ENCODE results near the gene LMO2.

LMO2 gene

DNA sequence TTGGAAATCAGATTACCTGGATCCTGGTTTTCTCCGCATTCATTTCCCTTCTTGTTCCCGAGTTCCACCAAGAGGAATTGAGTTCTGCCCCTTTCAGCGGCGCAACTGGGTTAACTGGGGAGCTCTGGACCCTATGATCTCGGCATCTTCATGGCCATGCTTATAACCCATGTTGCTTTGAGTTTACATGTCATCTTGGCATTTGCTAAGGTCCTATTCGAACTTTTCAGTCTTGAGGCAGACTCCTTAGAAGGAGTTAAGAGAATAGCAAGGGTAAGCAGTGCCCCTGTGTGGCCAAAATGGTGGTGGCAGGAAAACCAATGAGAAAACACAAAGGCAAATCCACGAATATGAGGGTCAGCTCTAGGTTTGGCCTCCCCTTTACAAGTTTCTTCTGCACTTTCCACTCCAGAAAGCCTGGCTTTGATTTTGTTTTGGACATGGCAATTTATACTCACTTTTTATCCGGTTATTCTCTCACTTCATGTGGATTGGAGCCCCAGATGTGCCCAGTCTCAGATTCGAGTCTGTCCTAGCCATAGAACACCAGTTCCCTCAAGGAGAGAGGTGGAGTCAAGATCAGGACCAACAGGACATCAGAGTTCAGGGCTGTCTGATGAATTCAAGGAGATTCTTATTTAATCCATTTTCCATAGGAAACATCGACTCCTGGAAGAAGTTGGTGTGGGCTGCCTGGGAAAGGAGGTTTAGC lies 62.3 kb downstream of the LMO2 start:
- Histone ChIP-seq H3F3A (ENCODE audit: insufficient read depth, low read length) (no peaks in the 10 kb centered on the region), H3K4me1 (ENCODE audit: low read length) (no peaks in the 10 kb centered on the region), H3K27ac (ENCODE audit: low read length) (no peak overlapping the region), H3K4me3 (ENCODE audit: low read length) (peak overlapping the region; percentile 60), H3K9me3 (replicated peaks; ENCODE audit: insufficient read depth, low read length) (no peaks in the 10 kb centered on the region), H3K9me2 (replicated peaks; ENCODE audit: insufficient read depth, low read length) (no peaks in the 10 kb centered on the region), H4K20me1 (ENCODE audit: insufficient read depth, low read length) (no peaks in the 10 kb centered on the region), H3K36me3 (replicated peaks; ENCODE audit: insufficient read depth, low read length) (no peaks in the 10 kb centered on the region), H3K27me3 (replicated peaks; ENCODE audit: insufficient read depth, low read length) (peaks cover 16% of the 10 kb centered on the region), H3K79me2 (ENCODE audit: low read length) (no peaks in the 10 kb centered on the region), H2AFZ (ENCODE audit: low read length) (peak overlapping the region; percentile 84), H3K9ac (ENCODE audit: low read length) (peak overlapping the region; percentile 0; the same call in 1 of the 2 replicates), H3K4me2 (ENCODE audit: low read depth, low read length) (peak overlapping the region; percentile 84)
- peak; percentile 76 for DNase-seq
- TF ChIP-seq, protein P1, sequence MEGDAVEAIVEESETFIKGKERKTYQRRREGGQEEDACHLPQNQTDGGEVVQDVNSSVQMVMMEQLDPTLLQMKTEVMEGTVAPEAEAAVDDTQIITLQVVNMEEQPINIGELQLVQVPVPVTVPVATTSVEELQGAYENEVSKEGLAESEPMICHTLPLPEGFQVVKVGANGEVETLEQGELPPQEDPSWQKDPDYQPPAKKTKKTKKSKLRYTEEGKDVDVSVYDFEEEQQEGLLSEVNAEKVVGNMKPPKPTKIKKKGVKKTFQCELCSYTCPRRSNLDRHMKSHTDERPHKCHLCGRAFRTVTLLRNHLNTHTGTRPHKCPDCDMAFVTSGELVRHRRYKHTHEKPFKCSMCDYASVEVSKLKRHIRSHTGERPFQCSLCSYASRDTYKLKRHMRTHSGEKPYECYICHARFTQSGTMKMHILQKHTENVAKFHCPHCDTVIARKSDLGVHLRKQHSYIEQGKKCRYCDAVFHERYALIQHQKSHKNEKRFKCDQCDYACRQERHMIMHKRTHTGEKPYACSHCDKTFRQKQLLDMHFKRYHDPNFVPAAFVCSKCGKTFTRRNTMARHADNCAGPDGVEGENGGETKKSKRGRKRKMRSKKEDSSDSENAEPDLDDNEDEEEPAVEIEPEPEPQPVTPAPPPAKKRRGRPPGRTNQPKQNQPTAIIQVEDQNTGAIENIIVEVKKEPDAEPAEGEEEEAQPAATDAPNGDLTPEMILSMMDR (IDR thresholded peaks at IDR 0.05; ENCODE audit: low read length): peak; percentile 86
- TF ChIP-seq EZH2 (optimal IDR thresholded peaks at IDR 0.05; ENCODE audit: low read depth, low read length): no peak
- TF ChIP-seq EZH2phosphoT487 (IDR thresholded peaks at IDR 0.05; ENCODE audit: low read length): no peak

DNA sequence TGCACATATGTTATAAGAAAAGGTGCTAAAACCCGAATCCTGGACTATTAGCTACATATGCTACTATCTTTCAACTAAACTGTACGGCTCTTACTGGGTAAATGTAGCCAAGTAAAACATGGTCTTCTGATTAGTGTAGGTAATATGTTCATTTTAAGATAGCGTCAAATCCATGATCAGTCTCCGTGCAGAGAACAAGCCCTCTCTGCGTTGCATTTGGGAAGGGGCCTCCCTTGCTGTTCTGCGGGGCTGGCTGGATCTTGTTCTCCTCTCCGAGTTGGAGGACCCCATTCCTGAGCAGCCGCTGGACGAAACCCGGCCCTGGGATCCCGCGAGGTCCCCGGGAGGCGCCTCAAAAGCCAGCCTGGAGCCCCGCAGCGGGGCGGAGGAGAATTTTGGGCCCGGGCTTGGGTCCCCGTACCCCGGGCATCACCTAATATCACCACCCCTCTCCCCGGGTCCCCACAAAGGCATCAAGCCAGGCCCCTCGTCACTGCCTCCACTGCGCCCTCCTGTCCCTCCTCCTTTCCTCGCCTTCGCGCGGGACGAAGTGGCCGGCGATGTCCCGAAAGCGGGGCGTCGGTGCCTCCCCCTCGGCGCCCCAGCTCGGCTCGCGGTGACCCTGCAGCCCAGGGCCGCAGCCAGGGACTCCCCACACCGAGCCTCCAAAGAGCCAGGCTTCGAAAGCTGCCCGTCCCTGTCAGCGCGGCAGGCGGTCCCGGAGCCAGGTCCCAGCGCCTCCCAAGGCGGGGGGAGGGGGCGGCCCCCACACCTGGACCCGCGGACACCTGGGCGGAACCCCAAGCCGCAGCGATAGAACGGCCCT lies 63.1 kb downstream of the LMO2 start:
- TF ChIP-seq EZH2 (optimal IDR thresholded peaks at IDR 0.05; ENCODE audit: low read depth, low read length): no peak
- TF ChIP-seq, protein P1 (IDR thresholded peaks at IDR 0.05; ENCODE audit: low read length): no peak
- no peak for TF ChIP-seq EZH2phosphoT487 (IDR thresholded peaks at IDR 0.05; ENCODE audit: low read length)
- DNase-seq: no peak
- Histone ChIP-seq H3K9me3 (replicated peaks; ENCODE audit: insufficient read depth, low read length) (no peaks in the 10 kb centered on the region), H3K9ac (ENCODE audit: low read length) (peak overlapping the region; percentile 0; the same call in 1 of the 2 replicates), H3K27ac (ENCODE audit: low read length) (no peak overlapping the region), H3K4me1 (ENCODE audit: low read length) (no peaks in the 10 kb centered on the region), H3K27me3 (replicated peaks; ENCODE audit: insufficient read depth, low read length) (peaks cover 12% of the 10 kb centered on the region), H3K9me2 (replicated peaks; ENCODE audit: insufficient read depth, low read length) (no peaks in the 10 kb centered on the region), H3K79me2 (ENCODE audit: low read length) (no peaks in the 10 kb centered on the region), H2AFZ (ENCODE audit: low read length) (peak overlapping the region; percentile 84), H3K4me3 (ENCODE audit: low read length) (peak overlapping the region; percentile 60), H3F3A (ENCODE audit: insufficient read depth, low read length) (no peaks in the 10 kb centered on the region), H3K4me2 (ENCODE audit: low read depth, low read length) (peak overlapping the region; percentile 84), H3K36me3 (replicated peaks; ENCODE audit: insufficient read depth, low read length) (no peaks in the 10 kb centered on the region), H4K20me1 (ENCODE audit: insufficient read depth, low read length) (no peaks in the 10 kb centered on the region)

DNA sequence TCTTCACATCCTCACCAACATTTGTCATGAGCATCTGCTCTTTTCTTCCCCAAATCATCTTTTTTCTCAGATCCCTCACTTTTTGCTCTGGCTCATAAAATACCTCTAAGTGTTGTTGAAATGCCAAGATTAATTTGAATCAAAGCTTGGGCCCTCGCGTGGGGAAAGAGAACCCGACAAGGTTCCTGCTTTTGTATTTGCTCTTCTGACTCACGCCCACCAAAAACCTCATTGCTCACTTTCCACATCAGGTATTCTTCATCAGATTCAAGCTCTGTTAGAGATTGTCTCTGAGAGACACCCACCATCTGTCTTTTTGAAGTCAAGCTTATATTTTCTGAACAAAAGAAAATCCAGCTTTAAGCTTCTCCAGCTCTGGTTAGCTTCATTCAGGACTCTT lies 64.7 kb downstream of the LMO2 start:
- DNase-seq: no peak
- no peaks in the 10 kb centered on the region for H3F3A ChIP-seq (ENCODE audit: insufficient read depth, low read length)
- H2AFZ ChIP-seq (ENCODE audit: low read length): no peak overlapping the region
- H3K36me3 ChIP-seq (replicated peaks; ENCODE audit: insufficient read depth, low read length): no peaks in the 10 kb centered on the region
- H4K20me1 ChIP-seq (ENCODE audit: insufficient read depth, low read length): no peaks in the 10 kb centered on the region
- no peaks in the 10 kb centered on the region for H3K9me2 ChIP-seq (replicated peaks; ENCODE audit: insufficient read depth, low read length)
- H3K4me2 ChIP-seq (ENCODE audit: low read depth, low read length): no peak overlapping the region
- TF ChIP-seq EZH2phosphoT487 (IDR thresholded peaks at IDR 0.05; ENCODE audit: low read length): no peak
- no peak for TF ChIP-seq EZH2 (optimal IDR thresholded peaks at IDR 0.05; ENCODE audit: low read depth, low read length)
- TF ChIP-seq, protein P1 (IDR thresholded peaks at IDR 0.05; ENCODE audit: low read length): no peak
- no peaks in the 10 kb centered on the region for H3K9me3 ChIP-seq (replicated peaks; ENCODE audit: insufficient read depth, low read length)
- H3K4me1 ChIP-seq (ENCODE audit: low read length): no peaks in the 10 kb centered on the region
- no peaks in the 10 kb centered on the region for H3K79me2 ChIP-seq (ENCODE audit: low read length)
- H3K27me3 ChIP-seq (replicated peaks; ENCODE audit: insufficient read depth, low read length): peaks cover 7% of the 10 kb centered on the region
- H3K27ac ChIP-seq (ENCODE audit: low read length): no peak overlapping the region
- no peak overlapping the region for H3K4me3 ChIP-seq (ENCODE audit: low read length)
- no peak overlapping the region for H3K9ac ChIP-seq (ENCODE audit: low read length)

Data from MM.1S (cell line).